GM23338 (cell line): ENCODE results near the gene ZDHHC3. TPM values are rescaled to one million over a fixed set of nuclear protein-coding genes. Genes with fewer than 3 reads are reported as not detected.

ENCODE experiments used
- ATAC-seq: fragments of 200-7000 bp; cut with Tn5 transposase; 3 replicates; pipeline ENCODE4 v1.9.1; 2020
- DNase-seq: peaks from one replicate; pipeline ENCODE4 v3.0.0-alpha.2; 2015; ENCODE audit warnings: low spot score
- H2AFZ ChIP-seq: fragments of 200-600 bp; sonication (generic); 2 replicates; pipeline ENCODE4 v1.8.0; 2016; ENCODE audit warnings: antibody characterized with exemption, mild to moderate bottlenecking, moderate library complexity
- H3F3A ChIP-seq: fragments of 200-600 bp; sonication (generic); replicated peaks from 2 replicates; pipeline ENCODE4 v1.8.0; 2017; ENCODE audit warnings: antibody characterized with exemption, mixed run types, low read depth
- H3K27ac ChIP-seq: fragments of 200-600 bp; sonication (generic); 2 replicates; pipeline ENCODE4 v1.6.1; 2016; ENCODE audit warnings: low read depth
- H3K27me3 ChIP-seq: fragments of 200-600 bp; sonication (generic); 2 replicates; pipeline ENCODE4 v1.8.0; 2016; ENCODE audit warnings: mild to moderate bottlenecking, mixed run types, moderate library complexity; ENCODE audit not compliant: insufficient read depth
- H3K36me3 ChIP-seq: fragments of 200-600 bp; sonication (generic); 2 replicates; pipeline ENCODE4 v1.8.0; 2016; ENCODE audit warnings: mild to moderate bottlenecking; ENCODE audit not compliant: insufficient read depth
- H3K4me1 ChIP-seq: fragments of 200-600 bp; sonication (generic); 2 replicates; pipeline ENCODE4 v1.8.0; 2016; ENCODE audit warnings: mild to moderate bottlenecking, moderate library complexity; ENCODE audit not compliant: insufficient read depth
- H3K4me2 ChIP-seq: fragments of 200-600 bp; sonication (generic); 2 replicates; pipeline ENCODE4 v1.7.1; 2017; ENCODE audit warnings: mixed run types
- H3K4me3 ChIP-seq: fragments of 200-600 bp; sonication (generic); 2 replicates; pipeline ENCODE4 v1.6.1; 2016; ENCODE audit warnings: mixed run types
- H3K79me2 ChIP-seq: fragments of 200-600 bp; sonication (generic); replicated peaks from 2 replicates; pipeline ENCODE4 v1.8.0; 2017; ENCODE audit warnings: mild to moderate bottlenecking; ENCODE audit not compliant: insufficient read depth
- H3K9me2 ChIP-seq: fragments of 200-600 bp; sonication (generic); 2 replicates; pipeline ENCODE4 v1.8.0; 2017; ENCODE audit not compliant: insufficient read depth
- H4K20me1 ChIP-seq: fragments of 200-600 bp; sonication (generic); replicated peaks from 2 replicates; pipeline ENCODE4 v1.8.0; 2017; ENCODE audit warnings: mild to moderate bottlenecking; ENCODE audit not compliant: insufficient read depth
- H3K27ac Mint-ChIP-seq: 2 replicates; pipeline ENCODE4 v1.8.0; 2020; ENCODE audit warnings: inconsistent platforms, mild to moderate bottlenecking, moderate library complexity, mixed read lengths
- H3K27me3 Mint-ChIP-seq: 3 replicates; pipeline ENCODE4 v1.8.0; 2022; ENCODE audit warnings: low read depth, mild to moderate bottlenecking, moderate library complexity, mixed read lengths, inconsistent platforms; ENCODE audit not compliant: insufficient read depth, poor library complexity
- H3K36me3 Mint-ChIP-seq: 3 replicates; pipeline ENCODE4 v1.8.0; 2021; ENCODE audit warnings: low read depth, mild to moderate bottlenecking, inconsistent platforms, moderate library complexity, mixed read lengths
- H3K4me1 Mint-ChIP-seq: 3 replicates; pipeline ENCODE4 v1.8.0; 2020; ENCODE audit warnings: mild to moderate bottlenecking, inconsistent platforms, mixed read lengths
- H3K4me3 Mint-ChIP-seq: 3 replicates; pipeline ENCODE4 v1.8.0; 2021; ENCODE audit warnings: moderate library complexity, mild to moderate bottlenecking, inconsistent platforms, mixed read lengths
- H3K9me3 Mint-ChIP-seq: 3 replicates; pipeline ENCODE4 v1.8.0; 2020; ENCODE audit warnings: moderate library complexity, mild to moderate bottlenecking, inconsistent platforms, mixed read lengths
- EZH2 ChIP-seq: fragments of 200-600 bp; sonication (generic); IDR thresholded peaks from one replicate; pipeline ENCODE4 v1.8.0; 2017; ENCODE audit warnings: antibody characterized with exemption, mild to moderate bottlenecking, low read depth; ENCODE audit not compliant: unreplicated experiment
- EZH2phosphoT487 ChIP-seq: fragments of 200-600 bp; sonication (generic); IDR thresholded peaks from one replicate; pipeline ENCODE4 v1.8.1; 2018; ENCODE audit warnings: antibody characterized with exemption; ENCODE audit not compliant: unreplicated experiment
- NANOG ChIP-seq: IDR thresholded peaks from 2 replicates; pipeline ENCODE4 v1.6.1; 2016; ENCODE audit warnings: antibody characterized with exemption, borderline replicate concordance
- POLR2AphosphoS5 ChIP-seq: IDR thresholded peaks from 2 replicates; pipeline ENCODE4 v1.6.1; 2016; ENCODE audit warnings: antibody characterized with exemption, low read depth
- REST ChIP-seq: IDR thresholded peaks from one replicate; pipeline ENCODE4 v1.6.1; 2018; ENCODE audit warnings: antibody characterized with exemption; ENCODE audit not compliant: unreplicated experiment
- STAT1 ChIP-seq: IDR thresholded peaks from one replicate; pipeline ENCODE4 v1.6.1; 2016; ENCODE audit warnings: antibody characterized with exemption; ENCODE audit not compliant: unreplicated experiment
- ZNF331 ChIP-seq: fragments of 250-450 bp; sonication (Bioruptor Pico); IDR thresholded peaks from 2 replicates; pipeline ENCODE4 v1.5.0; 2020; ENCODE audit warnings: low read depth, mild to moderate bottlenecking, moderate library complexity
- ZNF462 ChIP-seq: fragments of 250-450 bp; sonication (Bioruptor Pico); IDR thresholded peaks from 2 replicates; pipeline ENCODE4 v1.5.0; 2020; ENCODE audit warnings: mild to moderate bottlenecking, moderate library complexity
- polyA plus RNA-seq: library from polyadenylated mRNA; unstranded; fragments of >200 nt; fragmentation: Nextera tagmentation; extraction: Ambion mirVana; gene quantifications from 2 replicates; pipeline ENCODE4 v1.2.1, GENCODE V29; 2016
- total RNA-seq: library from RNA; depleted of rRNA; stranded (reverse); fragments of >200 nt; shearing (Covaris generic); gene quantifications from 2 replicates; pipeline ENCODE4 v1.2.3, GENCODE V29; 2014
- TF ChIP-seq, protein P1 (sequence below), 2 experiments: fragments of 200-600 bp in 1 of 2; sonication (generic) in 1 of 2; conservative IDR thresholded peaks; 2 replicates each; pipeline versions ENCODE4 v1.5.1 to v1.6.1; 2016 to 2017; ENCODE audit warnings: antibody characterized with exemption in 2 of 2, low read depth in 2 of 2, mild to moderate bottlenecking in 2 of 2, moderate library complexity in 1 of 2

The ZDHHC3 gene
- total and polyA plus RNA-seq, 2 experiments from 2014 or later: 28.9 to 84.2 TPM

DNA sequence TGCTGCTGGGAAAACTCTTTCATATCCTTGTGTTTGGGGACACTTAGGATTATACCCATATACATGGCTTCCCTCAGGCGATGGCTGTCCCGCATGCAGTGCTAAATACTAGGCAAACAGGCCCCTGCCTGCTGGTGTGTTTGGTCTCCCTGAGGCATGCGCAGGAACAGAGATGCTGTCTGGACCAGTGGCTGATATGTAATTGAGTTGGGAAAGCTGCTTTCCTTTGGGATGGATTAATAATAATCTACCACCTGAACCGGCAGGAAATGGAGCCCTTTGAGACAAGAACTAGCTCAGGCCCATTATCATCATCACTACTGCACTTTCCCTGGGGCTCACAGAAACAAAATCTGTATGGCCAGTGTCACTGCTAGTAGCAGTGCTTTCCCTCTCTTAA lies 18.0 kb downstream of the ZDHHC3 start:
- Histone ChIP-seq H3K36me3 (no peaks in the 10 kb centered on the region), H4K20me1 (peaks cover 44% of the 10 kb centered on the region), H3K27ac (no peak overlapping the region), H3K4me3 (no peak overlapping the region), H3K79me2 (peaks cover 47% of the 10 kb centered on the region), H3F3A (no peaks in the 10 kb centered on the region), H3K27me3 (no peaks in the 10 kb centered on the region), H2AFZ (no peak overlapping the region), H3K4me2 (no peak overlapping the region), H3K4me1 (no peaks in the 10 kb centered on the region), H3K9me2 (no peaks in the 10 kb centered on the region)
- DNase-seq: no peak
- H3K27ac Mint-ChIP-seq: no peak overlapping the region
- H3K9me3 Mint-ChIP-seq: no peaks in the 10 kb centered on the region
- no peak for ATAC-seq
- no peaks in the 10 kb centered on the region for H3K27me3 Mint-ChIP-seq
- TF ChIP-seq REST (no peak), EZH2phosphoT487 (no peak), ZNF331 (CRISPR knock-in tag) (no peak), NANOG (no peak)
- TF ChIP-seq, protein P1, sequence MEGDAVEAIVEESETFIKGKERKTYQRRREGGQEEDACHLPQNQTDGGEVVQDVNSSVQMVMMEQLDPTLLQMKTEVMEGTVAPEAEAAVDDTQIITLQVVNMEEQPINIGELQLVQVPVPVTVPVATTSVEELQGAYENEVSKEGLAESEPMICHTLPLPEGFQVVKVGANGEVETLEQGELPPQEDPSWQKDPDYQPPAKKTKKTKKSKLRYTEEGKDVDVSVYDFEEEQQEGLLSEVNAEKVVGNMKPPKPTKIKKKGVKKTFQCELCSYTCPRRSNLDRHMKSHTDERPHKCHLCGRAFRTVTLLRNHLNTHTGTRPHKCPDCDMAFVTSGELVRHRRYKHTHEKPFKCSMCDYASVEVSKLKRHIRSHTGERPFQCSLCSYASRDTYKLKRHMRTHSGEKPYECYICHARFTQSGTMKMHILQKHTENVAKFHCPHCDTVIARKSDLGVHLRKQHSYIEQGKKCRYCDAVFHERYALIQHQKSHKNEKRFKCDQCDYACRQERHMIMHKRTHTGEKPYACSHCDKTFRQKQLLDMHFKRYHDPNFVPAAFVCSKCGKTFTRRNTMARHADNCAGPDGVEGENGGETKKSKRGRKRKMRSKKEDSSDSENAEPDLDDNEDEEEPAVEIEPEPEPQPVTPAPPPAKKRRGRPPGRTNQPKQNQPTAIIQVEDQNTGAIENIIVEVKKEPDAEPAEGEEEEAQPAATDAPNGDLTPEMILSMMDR (conservative IDR thresholded peaks at IDR 0.05; ENCODE audit: low read depth in 2 of 2): no peak
- no peaks in the 10 kb centered on the region; the same call in 2 of the 3 replicates for H3K36me3 Mint-ChIP-seq
- no peak overlapping the region for H3K4me3 Mint-ChIP-seq
- H3K4me1 Mint-ChIP-seq: peaks cover 14% of the 10 kb centered on the region

DNA sequence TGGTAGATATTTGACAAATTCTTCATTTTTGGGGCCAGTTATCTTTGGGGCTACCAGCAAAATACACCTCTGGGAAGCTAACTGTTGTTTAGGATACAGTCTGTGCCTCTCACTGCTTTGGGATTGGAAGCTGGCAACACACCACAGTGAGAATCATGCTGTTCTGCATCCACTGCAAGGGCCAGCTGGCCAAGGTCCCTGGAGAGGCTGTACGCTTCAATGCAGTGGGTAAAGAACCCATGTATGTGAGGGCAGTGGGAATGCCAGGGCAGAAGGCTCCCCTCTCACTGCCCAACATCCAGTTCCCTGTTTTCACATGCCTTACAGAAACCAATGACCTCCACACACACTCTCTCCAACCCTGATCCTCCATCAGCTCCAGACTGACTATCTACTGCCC lies 20.1 kb downstream of the ZDHHC3 start:
- H4K20me1 ChIP-seq: peaks cover 41% of the 10 kb centered on the region
- H3K27ac ChIP-seq: no peak overlapping the region
- no peaks in the 10 kb centered on the region; the same call in 1 of the 2 replicates for H3F3A ChIP-seq
- no peaks in the 10 kb centered on the region for H3K36me3 ChIP-seq
- H3K4me3 ChIP-seq: no peak overlapping the region
- ATAC-seq (no peak), DNase-seq (no peak)
- no peaks in the 10 kb centered on the region for H3K27me3 ChIP-seq
- Mint-ChIP-seq H3K4me1 (peaks cover 14% of the 10 kb centered on the region), H3K27me3 (peaks cover 2% of the 10 kb centered on the region), H3K27ac (no peak overlapping the region), H3K4me3 (no peak overlapping the region), H3K36me3 (no peaks in the 10 kb centered on the region; the same call in 2 of the 3 replicates), H3K9me3 (no peaks in the 10 kb centered on the region)
- peaks cover 27% of the 10 kb centered on the region for H3K79me2 ChIP-seq
- no peaks in the 10 kb centered on the region for H3K9me2 ChIP-seq
- peaks cover 7% of the 10 kb centered on the region; the same call in 1 of the 2 replicates for H3K4me1 ChIP-seq
- no peak overlapping the region for H2AFZ ChIP-seq
- H3K4me2 ChIP-seq: no peak overlapping the region
- TF ChIP-seq NANOG (no peak), EZH2phosphoT487 (no peak), STAT1 (no peak), ZNF462 (CRISPR knock-in tag) (no peak), EZH2 (no peak), POLR2AphosphoS5 (no peak)
